Colonic mucosa (tissue), 4 donors: ENCODE measurements around the gene EPB41L1. TPM values are rescaled to one million over a fixed set of nuclear protein-coding genes. Genes with fewer than 3 reads are reported as not detected.

Experiments
- DNase-seq: peaks from one replicate; pipeline ENCODE4 v3.0.0-alpha.2; 2020
- H3K27ac ChIP-seq: fragments of 200-600 bp; one replicate; pipeline ENCODE4 v1.8.0; 2021
- H3K27me3 ChIP-seq: fragments of 200-600 bp; one replicate; pipeline ENCODE4 v1.8.0; 2021
- H3K36me3 ChIP-seq: fragments of 200-600 bp; one replicate; pipeline ENCODE4 v1.8.0; 2021
- H3K4me1 ChIP-seq: fragments of 200-600 bp; one replicate; pipeline ENCODE4 v1.8.0; 2021; ENCODE audit warnings: mild to moderate bottlenecking
- H3K4me3 ChIP-seq: fragments of 200-600 bp; one replicate; pipeline ENCODE4 v1.8.0; 2021
- H3K9ac ChIP-seq, 2 donors: one replicate each; pipeline ENCODE4 v1.7.0; 2013; ENCODE audit warnings: control low read depth in 2 of 2, low read depth in 2 of 2, low read length in 2 of 2
- H3K9me3 ChIP-seq: fragments of 200-600 bp; one replicate; pipeline ENCODE4 v1.8.0; 2021
- CTCF ChIP-seq: fragments of 200-600 bp; IDR thresholded peaks from one replicate; pipeline ENCODE4 v1.8.0; 2022; ENCODE audit warnings: antibody characterized with exemption, mild to moderate bottlenecking
- intact Hi-C: fragments of 100-400 bp; cut with DNase I; formaldehyde crosslinking; loops from one replicate; pipeline ENCODE4 v1.14.1; 2022
- total RNA-seq, 2 donors: library from RNA; stranded (reverse); fragmentation: NEBNext Ultra II Directional in 1 of 2; extraction: Animal tissue kit (Norgen Biotek cat#: 25700) in 1 of 2; gene quantifications; one replicate each; pipeline ENCODE4 v1.2.1, GENCODE V29; 2021
- donor health status: healthy.
- donor health status: DM: no; HTN: no; CAD: no.
- donor health status: DM: no; HTN: no; CAD: no.

EPB41L1 gene
- total RNA-seq, 2 donors from 2014 or later: 40.3 to 59.2 TPM

GRCh38 chr20:36206641-36207040, 52.1 kb downstream of the EPB41L1 start:
- no peak for DNase-seq
- intact Hi-C loops: no loop called here
- no peak overlapping the region for H3K27ac ChIP-seq
- no peaks in the 10 kb centered on the region for H3K27me3 ChIP-seq
- TF ChIP-seq CTCF: no peak
- H3K4me1 ChIP-seq: no peaks in the 10 kb centered on the region
- H3K9me3 ChIP-seq: no peaks in the 10 kb centered on the region
- H3K36me3 ChIP-seq: no peaks in the 10 kb centered on the region
- no peak overlapping the region for H3K9ac ChIP-seq
- no peak overlapping the region for H3K4me3 ChIP-seq

- Histone ChIP-seq H3K9me3 (no peaks in the 10 kb centered on the region), H3K9ac (no peak overlapping the region), H3K36me3 (no peaks in the 10 kb centered on the region), H3K27ac (no peak overlapping the region), H3K27me3 (no peaks in the 10 kb centered on the region), H3K4me1 (no peaks in the 10 kb centered on the region), H3K4me3 (no peak overlapping the region)
- intact Hi-C loops: no loop called here
- TF ChIP-seq CTCF: no peak
- no peak for DNase-seq
These were observed 53.1 kb downstream of the EPB41L1 start for GRCh38 chr20:36207602-36208001.

DNA sequence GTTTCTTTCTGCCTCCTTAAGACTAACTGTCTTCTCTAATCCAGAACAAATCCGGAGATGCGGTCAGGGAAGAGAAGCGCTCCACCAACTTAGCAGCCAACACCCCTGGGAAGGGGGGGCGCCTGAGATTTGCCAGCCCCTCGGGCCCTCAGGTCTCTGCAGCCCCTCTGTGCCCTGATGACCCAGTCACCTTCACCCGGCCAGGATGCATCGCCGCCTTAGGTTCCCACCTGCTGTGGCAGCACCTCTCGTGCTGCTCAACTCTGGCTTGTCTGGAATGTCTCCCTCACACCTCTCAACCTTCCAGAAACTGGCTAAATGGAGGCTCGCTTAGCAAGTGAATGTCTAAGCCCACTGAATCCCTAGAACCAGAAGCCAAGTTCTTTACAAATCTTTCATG, 53.7 kb downstream of the EPB41L1 start:
- Histone ChIP-seq H3K9ac (no peak overlapping the region), H3K9me3 (no peaks in the 10 kb centered on the region), H3K4me3 (no peak overlapping the region), H3K36me3 (no peaks in the 10 kb centered on the region), H3K27me3 (no peaks in the 10 kb centered on the region), H3K4me1 (no peaks in the 10 kb centered on the region), H3K27ac (no peak overlapping the region)
- intact Hi-C loops: no loop called here
- TF ChIP-seq CTCF: no peak
- DNase-seq: no peak

DNA sequence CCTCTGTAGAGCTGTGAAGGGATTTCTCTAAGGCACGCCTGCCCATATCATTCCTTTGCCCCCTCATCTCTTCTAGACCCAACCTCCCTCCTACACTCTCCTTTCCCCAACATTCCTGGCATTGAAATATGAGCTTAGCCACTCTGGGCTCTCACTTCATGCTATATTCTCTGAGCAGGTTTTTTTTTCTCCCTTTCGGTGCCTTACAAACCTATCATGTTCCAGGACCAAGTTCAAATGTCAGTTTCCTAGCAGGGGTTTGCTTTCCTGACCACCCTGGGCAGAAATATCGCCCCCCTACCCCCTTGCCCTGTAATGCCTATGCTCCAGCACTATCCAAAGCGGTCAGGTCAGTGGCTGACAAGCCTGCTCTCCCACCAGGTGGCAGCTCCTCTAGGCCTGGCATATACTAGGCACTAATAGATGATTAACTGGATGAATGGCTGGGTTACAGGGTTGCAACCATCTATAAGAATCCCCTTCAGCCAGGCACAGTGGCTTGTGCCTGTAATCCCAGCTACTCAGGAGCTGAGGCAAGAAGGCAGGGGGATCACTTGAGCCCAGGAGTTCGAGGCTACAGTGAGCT, 56.0 kb downstream of the EPB41L1 start:
- TF ChIP-seq CTCF: no peak
- no peak overlapping the region for H3K27ac ChIP-seq
- intact Hi-C loops: no loop called here
- H3K4me3 ChIP-seq: no peak overlapping the region
- DNase-seq: no peak
- no peaks in the 10 kb centered on the region for H3K9me3 ChIP-seq
- no peak overlapping the region for H3K9ac ChIP-seq
- no peaks in the 10 kb centered on the region for H3K4me1 ChIP-seq
- no peaks in the 10 kb centered on the region for H3K27me3 ChIP-seq
- H3K36me3 ChIP-seq: no peaks in the 10 kb centered on the region

GRCh38 chr20:36213362-36213761, 58.8 kb downstream of the EPB41L1 start:
- no peaks in the 10 kb centered on the region for H3K27me3 ChIP-seq
- no peaks in the 10 kb centered on the region for H3K36me3 ChIP-seq
- intact Hi-C loops: no loop called here
- TF ChIP-seq CTCF: no peak
- no peak for DNase-seq
- no peak overlapping the region for H3K27ac ChIP-seq
- no peaks in the 10 kb centered on the region for H3K9me3 ChIP-seq
- no peak overlapping the region for H3K4me3 ChIP-seq
- no peak overlapping the region for H3K9ac ChIP-seq
- H3K4me1 ChIP-seq: no peaks in the 10 kb centered on the region
